Measurements from ENCODE around the gene OR10A6. TPM values are rescaled to one million over a fixed set of nuclear protein-coding genes. Genes with fewer than 3 reads are reported as not detected.

OR10A6 gene
- polyA plus RNA-seq, 1 of the 3 experiments (the other 2 are of a cell fraction): not detected

DNA sequence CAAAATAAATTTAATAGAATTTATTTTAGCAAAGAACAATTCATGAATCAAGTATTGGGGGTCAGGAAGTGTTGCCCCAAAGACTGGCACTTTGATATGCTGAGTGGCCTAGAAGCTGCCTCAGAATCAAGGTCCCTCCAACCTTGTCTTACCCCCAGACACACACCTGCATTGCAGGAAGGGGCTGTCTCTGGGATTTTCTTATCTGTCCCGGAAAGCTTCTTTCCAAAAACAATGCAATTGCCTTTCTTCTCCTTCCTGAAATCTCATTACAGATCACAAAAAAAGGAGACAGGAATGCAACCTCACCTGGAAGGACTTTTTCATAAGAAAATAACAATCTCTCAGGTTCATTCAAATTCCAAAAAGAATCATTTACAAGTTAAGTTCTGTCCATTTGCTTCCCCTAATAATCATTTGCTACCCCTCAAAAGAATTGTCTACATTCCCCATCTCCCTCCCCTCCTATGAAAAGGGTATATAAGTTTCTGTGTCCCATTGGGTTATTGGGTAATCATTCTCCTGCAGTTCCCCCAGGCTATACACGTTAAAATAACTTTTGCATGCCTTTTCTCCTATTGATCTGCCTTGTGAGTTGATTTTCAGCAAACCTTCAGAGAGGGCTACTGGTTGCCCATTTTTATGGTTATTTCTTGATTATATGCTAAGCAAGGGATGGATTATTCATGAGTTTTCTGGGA, 21.3 kb downstream of the OR10A6 start:
- Histone ChIP-seq H2AFZ (ENCODE audit: low read depth) (no peak overlapping the region), H3K27ac (ENCODE audit: low read depth in 2 of 2, low read length in 1 of 2) (no peak overlapping the region), H4K20me1 (ENCODE audit: insufficient read depth) (no peaks in the 10 kb centered on the region), H3F3A (replicated peaks; ENCODE audit: insufficient read depth) (no peaks in the 10 kb centered on the region), H3K4me3 (ENCODE audit: low read depth in 2 of 2, low read length in 1 of 2) (no peak overlapping the region), H3K27me3 (ENCODE audit: insufficient read depth) (no peaks in the 10 kb centered on the region; the same call in 1 of the 2 replicates), H3K79me2 (ENCODE audit: insufficient read depth) (no peaks in the 10 kb centered on the region), H3K9me2 (no peaks in the 10 kb centered on the region), H3K9ac (no peak overlapping the region), H3K4me1 (ENCODE audit: control insufficient read depth in 1 of 2, insufficient read depth in 2 of 2, low read depth in 1 of 2, low read length in 1 of 2) (no peaks in the 10 kb centered on the region; a peak in 2 of 4 replicates), H3K9me3 (no peaks in the 10 kb centered on the region), H3K4me2 (no peak overlapping the region), H3K36me3 (replicated peaks in 1 of 2; ENCODE audit: control insufficient read depth in 1 of 2, insufficient read depth in 2 of 2, low read length in 1 of 2) (no peaks in the 10 kb centered on the region)
- WGBS (ENCODE audit: low lambda C conversion rate): 3% methylated on average over 2 of the region's 2 CpGs
- DNase-seq: no peak
- POLR2A ChIA-PET: no interaction called here
- TF ChIP-seq SMC3 (IDR thresholded peaks at IDR 0.05; ENCODE audit: low read depth, low read length) (no peak), SIN3A (IDR thresholded peaks at IDR 0.05; ENCODE audit: borderline replicate concordance, low read depth, low read length) (no peak), RCOR1 (IDR thresholded peaks at IDR 0.05; ENCODE audit: low read length) (no peak), CHD2 (IDR thresholded peaks at IDR 0.05; ENCODE audit: low read length, partially characterized antibody) (no peak), NRF1 (IDR thresholded peaks at IDR 0.05; ENCODE audit: low read depth, low read length) (no peak), RAD21 (IDR thresholded peaks at IDR 0.05; ENCODE audit: low read length) (no peak), YY1 (IDR thresholded peaks at IDR 0.05; ENCODE audit: low read depth) (no peak), GABPA (IDR thresholded peaks at IDR 0.05; ENCODE audit: low read depth) (no peak), MXI1 (IDR thresholded peaks at IDR 0.05; ENCODE audit: low read depth, low read length) (no peak), TAF1 (IDR thresholded peaks at IDR 0.05; ENCODE audit: borderline replicate concordance, low read depth, low read length) (no peak), RFX5 (IDR thresholded peaks at IDR 0.05; ENCODE audit: low read length) (no peak), JUND (IDR thresholded peaks at IDR 0.05) (no peak), POLR2AphosphoS5 (IDR thresholded peaks at IDR 0.05; ENCODE audit: low read depth, low read length) (no peak), EP300 (IDR thresholded peaks at IDR 0.05; ENCODE audit: borderline replicate concordance in 1 of 2, low read depth in 1 of 2, low read length in 1 of 2) (no peak), EZH2phosphoT487 (IDR thresholded peaks at IDR 0.05; ENCODE audit: borderline replicate concordance, low read depth) (no peak)
- TF ChIP-seq, protein P1, sequence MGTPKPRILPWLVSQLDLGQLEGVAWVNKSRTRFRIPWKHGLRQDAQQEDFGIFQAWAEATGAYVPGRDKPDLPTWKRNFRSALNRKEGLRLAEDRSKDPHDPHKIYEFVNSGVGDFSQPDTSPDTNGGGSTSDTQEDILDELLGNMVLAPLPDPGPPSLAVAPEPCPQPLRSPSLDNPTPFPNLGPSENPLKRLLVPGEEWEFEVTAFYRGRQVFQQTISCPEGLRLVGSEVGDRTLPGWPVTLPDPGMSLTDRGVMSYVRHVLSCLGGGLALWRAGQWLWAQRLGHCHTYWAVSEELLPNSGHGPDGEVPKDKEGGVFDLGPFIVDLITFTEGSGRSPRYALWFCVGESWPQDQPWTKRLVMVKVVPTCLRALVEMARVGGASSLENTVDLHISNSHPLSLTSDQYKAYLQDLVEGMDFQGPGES (IDR thresholded peaks at IDR 0.05; ENCODE audit: low read depth, low read length): no peak
- TF ChIP-seq, protein P2, sequence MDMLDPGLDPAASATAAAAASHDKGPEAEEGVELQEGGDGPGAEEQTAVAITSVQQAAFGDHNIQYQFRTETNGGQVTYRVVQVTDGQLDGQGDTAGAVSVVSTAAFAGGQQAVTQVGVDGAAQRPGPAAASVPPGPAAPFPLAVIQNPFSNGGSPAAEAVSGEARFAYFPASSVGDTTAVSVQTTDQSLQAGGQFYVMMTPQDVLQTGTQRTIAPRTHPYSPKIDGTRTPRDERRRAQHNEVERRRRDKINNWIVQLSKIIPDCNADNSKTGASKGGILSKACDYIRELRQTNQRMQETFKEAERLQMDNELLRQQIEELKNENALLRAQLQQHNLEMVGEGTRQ (IDR thresholded peaks at IDR 0.05; ENCODE audit: borderline replicate concordance, low read depth, low read length): no peak
- TF ChIP-seq, protein P3, sequence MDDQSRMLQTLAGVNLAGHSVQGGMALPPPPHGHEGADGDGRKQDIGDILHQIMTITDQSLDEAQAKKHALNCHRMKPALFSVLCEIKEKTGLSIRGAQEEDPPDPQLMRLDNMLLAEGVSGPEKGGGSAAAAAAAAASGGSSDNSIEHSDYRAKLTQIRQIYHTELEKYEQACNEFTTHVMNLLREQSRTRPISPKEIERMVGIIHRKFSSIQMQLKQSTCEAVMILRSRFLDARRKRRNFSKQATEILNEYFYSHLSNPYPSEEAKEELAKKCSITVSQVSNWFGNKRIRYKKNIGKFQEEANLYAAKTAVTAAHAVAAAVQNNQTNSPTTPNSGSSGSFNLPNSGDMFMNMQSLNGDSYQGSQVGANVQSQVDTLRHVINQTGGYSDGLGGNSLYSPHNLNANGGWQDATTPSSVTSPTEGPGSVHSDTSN (IDR thresholded peaks at IDR 0.05): no peak
- CTCF ChIA-PET: interaction anchor here (0.9 kb wide), 1 partner anchor 77 kb away, joined by 5 read pairs; the partner anchor contains the start of gene EIF3F
